Measurements from ENCODE around the gene RBM42.
A peak's percentile ranks its signal among the peaks of the same experiment; 100 is the strongest.

Gene RBM42

GRCh38 chr19:35656700-35657099 lies 27.9 kb downstream of the RBM42 start:
- Histone ChIP-seq H3K27me3 (ENCODE audit: insufficient read depth, low read length) (no peaks in the 10 kb centered on the region), H2BK120ac (ENCODE audit: insufficient read depth, low read length, poor library complexity) (no peak overlapping the region), H3K4me3 (ENCODE audit: low read depth, low read length) (no peak overlapping the region), H3K18ac (ENCODE audit: low read length) (no peak overlapping the region), H2BK12ac (ENCODE audit: low read length) (no peak overlapping the region), H3K4ac (ENCODE audit: low read depth, low read length) (no peak overlapping the region), H3K79me2 (ENCODE audit: control insufficient read depth, insufficient read depth, low read length, poor library complexity) (no peaks in the 10 kb centered on the region), H3K4me1 (ENCODE audit: control insufficient read depth in 1 of 2, insufficient read depth in 2 of 2, low read length in 2 of 2) (no peaks in the 10 kb centered on the region), H3K4me2 (ENCODE audit: low read length) (no peak overlapping the region), H3K79me1 (ENCODE audit: low read length) (no peaks in the 10 kb centered on the region), H3K27ac (ENCODE audit: low read depth, low read length) (no peak overlapping the region), H4K12ac (ENCODE audit: low read depth, low read length) (no peak overlapping the region), H3K36me3 (ENCODE audit: control insufficient read depth in 1 of 2, insufficient read depth in 2 of 2, low read length in 2 of 2) (peaks cover 44 to 56% of the 10 kb centered on the region in 2 experiments), H4K91ac (ENCODE audit: low read depth, low read length) (no peak overlapping the region), H3K23ac (ENCODE audit: low read length) (no peak overlapping the region), H4K8ac (ENCODE audit: low read depth, low read length) (no peak overlapping the region), H2BK5ac (ENCODE audit: low read depth, low read length, poor library complexity) (no peak overlapping the region), H2AK5ac (ENCODE audit: low read length) (no peak overlapping the region), H3K14ac (ENCODE audit: low read length) (no peak overlapping the region), H2AFZ (ENCODE audit: insufficient read depth, low read length, poor library complexity) (no peak overlapping the region), H3K9me3 (ENCODE audit: insufficient read depth, low read depth, low read length) (no peaks in the 10 kb centered on the region), H3K9ac (ENCODE audit: low read length) (no peak overlapping the region)
- DNase-seq: no peak
- no CpG with 5 or more reads among the region's 6 CpGs for WGBS (ENCODE audit: extremely low coverage, insufficient coverage, insufficient read length)

- Histone ChIP-seq H3K4ac (ENCODE audit: low read depth, low read length) (no peak overlapping the region), H3K18ac (ENCODE audit: low read length) (no peak overlapping the region), H4K12ac (ENCODE audit: low read depth, low read length) (no peak overlapping the region), H2BK5ac (ENCODE audit: low read depth, low read length, poor library complexity) (no peak overlapping the region), H3K4me3 (ENCODE audit: low read depth, low read length) (no peak overlapping the region), H3K9me3 (ENCODE audit: insufficient read depth, low read depth, low read length) (no peaks in the 10 kb centered on the region), H2AFZ (ENCODE audit: insufficient read depth, low read length, poor library complexity) (no peak overlapping the region), H3K79me2 (ENCODE audit: control insufficient read depth, insufficient read depth, low read length, poor library complexity) (no peaks in the 10 kb centered on the region), H2AK5ac (ENCODE audit: low read length) (no peak overlapping the region), H2BK12ac (ENCODE audit: low read length) (no peak overlapping the region), H3K4me1 (ENCODE audit: control insufficient read depth in 1 of 2, insufficient read depth in 2 of 2, low read length in 2 of 2) (no peaks in the 10 kb centered on the region), H3K4me2 (ENCODE audit: low read length) (no peak overlapping the region), H3K79me1 (ENCODE audit: low read length) (no peaks in the 10 kb centered on the region), H3K9ac (ENCODE audit: low read length) (no peak overlapping the region), H4K91ac (ENCODE audit: low read depth, low read length) (no peak overlapping the region), H4K8ac (ENCODE audit: low read depth, low read length) (no peak overlapping the region), H3K14ac (ENCODE audit: low read length) (no peak overlapping the region), H3K36me3 (ENCODE audit: control insufficient read depth in 1 of 2, insufficient read depth in 2 of 2, low read length in 2 of 2) (peaks cover 41 to 49% of the 10 kb centered on the region in 2 experiments), H2BK120ac (ENCODE audit: insufficient read depth, low read length, poor library complexity) (no peak overlapping the region), H3K23ac (ENCODE audit: low read length) (no peak overlapping the region), H3K27ac (ENCODE audit: low read depth, low read length) (no peak overlapping the region), H3K27me3 (ENCODE audit: insufficient read depth, low read length) (no peaks in the 10 kb centered on the region)
- DNase-seq: no peak
- no CpG with 5 or more reads among the region's 15 CpGs for WGBS (ENCODE audit: extremely low coverage, insufficient coverage, insufficient read length)
Measured at GRCh38 chr19:35657904-35658700, 29.3 kb downstream of the RBM42 start.

GRCh38 chr19:35661995-35662340 lies 33.1 kb downstream of the RBM42 start:
- Histone ChIP-seq H2BK12ac (ENCODE audit: low read length) (no peak overlapping the region), H3K4me3 (ENCODE audit: low read depth, low read length) (no peak overlapping the region), H3K9me3 (ENCODE audit: insufficient read depth, low read depth, low read length) (no peaks in the 10 kb centered on the region), H3K4me2 (ENCODE audit: low read length) (no peak overlapping the region), H3K27me3 (ENCODE audit: insufficient read depth, low read length) (no peaks in the 10 kb centered on the region), H3K79me2 (ENCODE audit: control insufficient read depth, insufficient read depth, low read length, poor library complexity) (no peaks in the 10 kb centered on the region), H2BK120ac (ENCODE audit: insufficient read depth, low read length, poor library complexity) (no peak overlapping the region), H3K18ac (ENCODE audit: low read length) (no peak overlapping the region), H3K9ac (ENCODE audit: low read length) (no peak overlapping the region), H4K8ac (ENCODE audit: low read depth, low read length) (no peak overlapping the region), H3K36me3 (ENCODE audit: control insufficient read depth in 1 of 2, insufficient read depth in 2 of 2, low read length in 2 of 2) (peaks cover 20 to 25% of the 10 kb centered on the region in 2 experiments), H3K14ac (ENCODE audit: low read length) (no peak overlapping the region), H3K79me1 (ENCODE audit: low read length) (no peaks in the 10 kb centered on the region), H4K91ac (ENCODE audit: low read depth, low read length) (no peak overlapping the region), H3K27ac (ENCODE audit: low read depth, low read length) (no peak overlapping the region), H2AFZ (ENCODE audit: insufficient read depth, low read length, poor library complexity) (no peak overlapping the region), H2AK5ac (ENCODE audit: low read length) (no peak overlapping the region), H3K23ac (ENCODE audit: low read length) (no peak overlapping the region), H4K12ac (ENCODE audit: low read depth, low read length) (no peak overlapping the region), H2BK5ac (ENCODE audit: low read depth, low read length, poor library complexity) (no peak overlapping the region), H3K4me1 (ENCODE audit: control insufficient read depth in 1 of 2, insufficient read depth in 2 of 2, low read length in 2 of 2) (no peaks in the 10 kb centered on the region), H3K4ac (ENCODE audit: low read depth, low read length) (no peak overlapping the region)
- WGBS (ENCODE audit: extremely low coverage, insufficient coverage, insufficient read length): no CpG with 5 or more reads among the region's 6 CpGs
- peak; percentile 74 to 97 for DNase-seq

- Histone ChIP-seq H3K36me3 (ENCODE audit: control insufficient read depth in 1 of 2, insufficient read depth in 2 of 2, low read length in 2 of 2) (peaks cover 7 to 10% of the 10 kb centered on the region in 2 experiments), H2BK5ac (ENCODE audit: low read depth, low read length, poor library complexity) (no peak overlapping the region), H3K4me3 (ENCODE audit: low read depth, low read length) (no peak overlapping the region), H3K4me2 (ENCODE audit: low read length) (no peak overlapping the region), H3K4ac (ENCODE audit: low read depth, low read length) (no peak overlapping the region), H3K4me1 (ENCODE audit: control insufficient read depth in 1 of 2, insufficient read depth in 2 of 2, low read length in 2 of 2) (no peaks in the 10 kb centered on the region), H2AFZ (ENCODE audit: insufficient read depth, low read length, poor library complexity) (no peak overlapping the region), H3K79me2 (ENCODE audit: control insufficient read depth, insufficient read depth, low read length, poor library complexity) (no peaks in the 10 kb centered on the region), H2AK5ac (ENCODE audit: low read length) (no peak overlapping the region), H3K27me3 (ENCODE audit: insufficient read depth, low read length) (no peaks in the 10 kb centered on the region), H2BK12ac (ENCODE audit: low read length) (no peak overlapping the region), H3K18ac (ENCODE audit: low read length) (no peak overlapping the region), H3K23ac (ENCODE audit: low read length) (no peak overlapping the region), H3K79me1 (ENCODE audit: low read length) (no peaks in the 10 kb centered on the region), H3K14ac (ENCODE audit: low read length) (no peak overlapping the region), H4K8ac (ENCODE audit: low read depth, low read length) (no peak overlapping the region), H4K91ac (ENCODE audit: low read depth, low read length) (no peak overlapping the region), H4K12ac (ENCODE audit: low read depth, low read length) (no peak overlapping the region), H2BK120ac (ENCODE audit: insufficient read depth, low read length, poor library complexity) (no peak overlapping the region), H3K9ac (ENCODE audit: low read length) (no peak overlapping the region), H3K9me3 (ENCODE audit: insufficient read depth, low read depth, low read length) (peaks cover 1% of the 10 kb centered on the region), H3K27ac (ENCODE audit: low read depth, low read length) (no peak overlapping the region)
- no CpG with 5 or more reads among the region's 3 CpGs for WGBS (ENCODE audit: extremely low coverage, insufficient coverage, insufficient read length)
- peak; percentile 58 to 91 for DNase-seq
Measured at GRCh38 chr19:35663981-35664380, 35.1 kb downstream of the RBM42 start.
